ENCODE results near the gene SPAG16.

The SPAG16 gene

GRCh38 chr2:214315324-214315723, 1031.1 kb downstream of the SPAG16 start:
- DNase-seq, result no peak

GRCh38 chr2:214320211-214320610, 1035.9 kb downstream of the SPAG16 start:
- no peak for DNase-seq

GRCh38 chr2:214322662-214323061, 1038.4 kb downstream of the SPAG16 start:
- DNase-seq, result no peak

- DNase-seq, result no peak
Observed at GRCh38 chr2:214325404-214325803, 1041.1 kb downstream of the SPAG16 start.

- DNase-seq, result no peak
Observed at GRCh38 chr2:214328941-214329340, 1044.7 kb downstream of the SPAG16 start.

GRCh38 chr2:214341646-214342045, 1057.4 kb downstream of the SPAG16 start:
- no peak for DNase-seq

GRCh38 chr2:214358506-214358905, 1074.2 kb downstream of the SPAG16 start:
- no peak for DNase-seq

- no peak for DNase-seq
Observed at GRCh38 chr2:214361116-214361515, 1076.9 kb downstream of the SPAG16 start.

- DNase-seq, result no peak
Observed at GRCh38 chr2:214365549-214365948, 1081.3 kb downstream of the SPAG16 start.

GRCh38 chr2:214367171-214367570, 1082.9 kb downstream of the SPAG16 start:
- no peak for DNase-seq

- no peak for DNase-seq
Observed at GRCh38 chr2:214376618-214377285, 1092.5 kb downstream of the SPAG16 start.

- DNase-seq, result no peak
Observed at GRCh38 chr2:214377286-214377624, 1093.0 kb downstream of the SPAG16 start.

- DNase-seq, result no peak
Observed at GRCh38 chr2:214378455-214379103, 1094.3 kb downstream of the SPAG16 start.

- DNase-seq, result no peak
Observed at GRCh38 chr2:214379227-214379626, 1095.0 kb downstream of the SPAG16 start.

GRCh38 chr2:214380681-214381080, 1096.4 kb downstream of the SPAG16 start:
- no peak for DNase-seq

GRCh38 chr2:214382229-214382628, 1098.0 kb downstream of the SPAG16 start:
- DNase-seq, result no peak

GRCh38 chr2:214386720-214387119, 1102.5 kb downstream of the SPAG16 start:
- DNase-seq, result no peak

- no peak for DNase-seq
Observed at GRCh38 chr2:214389334-214389733, 1105.1 kb downstream of the SPAG16 start.

- no peak for DNase-seq
Observed at GRCh38 chr2:214393796-214394195, 1109.5 kb downstream of the SPAG16 start.

GRCh38 chr2:214395040-214395439, 1110.8 kb downstream of the SPAG16 start:
- no peak for DNase-seq

GRCh38 chr2:214401580-214401979, 1117.3 kb downstream of the SPAG16 start:
- DNase-seq, result no peak

- no peak for DNase-seq
Observed at GRCh38 chr2:214410128-214410775, 1126.0 kb downstream of the SPAG16 start.

- no peak for DNase-seq
Observed at GRCh38 chr2:214410918-214411554, 1126.8 kb downstream of the SPAG16 start, which contains the start of gene VWC2L. Gene VWC2L, plus strand, starts transcription at chr2:214411054. Its CDS starts 3,140 bp downstream, at chr2:214414194.

- DNase-seq, result no peak
Observed at GRCh38 chr2:214412679-214413078, 1128.4 kb downstream of the SPAG16 start.

Data from NK-92 treated with Interleukin-12 subunit alpha and Interleukin-12 subunit beta, amount 100 ng/mL, for 24 hours (cell line).